AG04450 (cell line): ENCODE measurements around the gene ZFTA. TPM values are rescaled to one million over a fixed set of nuclear protein-coding genes. Genes with fewer than 3 reads are reported as not detected.
A peak's percentile ranks its signal among the peaks of the same experiment; 100 is the strongest.
"Not testable (repeated sequence)": the region's sequence is repeated elsewhere in the genome, so short reads cannot be mapped to it uniquely, and the experiment has no call there.

ENCODE experiments used
- CTCF ChIA-PET: fragments of 300-600, 350-600 bp; formaldehyde crosslinking; extraction: SDS; loops from one replicate; lab custom pipeline; 2022; ENCODE audit warnings: antibody characterized with exemption, inconsistent platforms; lab: Charles Lee
- POLR2A ChIA-PET: fragments of 350-600 bp; formaldehyde crosslinking; extraction: SDS; loops from one replicate; lab custom pipeline; 2021; ENCODE audit warnings: antibody characterized with exemption, inconsistent platforms; lab: Yijun Ruan, JAX
- DNase-seq: peaks from one replicate; pipeline ENCODE4 v3.0.0-alpha.2; 2011; ENCODE audit warnings: low read depth, low spot score
- H3K27ac ChIP-seq: one replicate; pipeline ENCODE4 v1.5.1; 2012; ENCODE audit warnings: low read depth, low read length, control low read depth
- H3K27me3 ChIP-seq: one replicate; pipeline ENCODE4 v1.6.0; 2012; ENCODE audit warnings: low read length; ENCODE audit not compliant: control insufficient read depth, insufficient read depth
- H3K4me3 ChIP-seq: 2 replicates; pipeline ENCODE4 v1.5.1; 2011; ENCODE audit warnings: mild to moderate bottlenecking, low read depth, low read length, control low read depth
- H3K9me3 ChIP-seq: 2 replicates; pipeline ENCODE4 v1.5.1; 2012; ENCODE audit warnings: low read length; ENCODE audit not compliant: control insufficient read depth, insufficient read depth
- polyA plus RNA-seq: library from polyadenylated mRNA; depleted of rRNA; stranded (reverse); fragments of >200 nt; gene quantifications from 2 replicates; pipeline ENCODE4 v1.2.3, GENCODE V29; 2011
- TF ChIP-seq, protein P1 (sequence below): IDR thresholded peaks from 2 replicates; pipeline ENCODE4 v1.5.1; 2011; ENCODE audit warnings: low read depth, low read length, control low read depth, inconsistent platforms

ZFTA gene
- polyA plus RNA-seq, 1 experiment: 8.6 TPM

GRCh38 chr11:63779039-63779438 lies 10.5 kb upstream of the ZFTA start:
- TF ChIP-seq, protein P1, sequence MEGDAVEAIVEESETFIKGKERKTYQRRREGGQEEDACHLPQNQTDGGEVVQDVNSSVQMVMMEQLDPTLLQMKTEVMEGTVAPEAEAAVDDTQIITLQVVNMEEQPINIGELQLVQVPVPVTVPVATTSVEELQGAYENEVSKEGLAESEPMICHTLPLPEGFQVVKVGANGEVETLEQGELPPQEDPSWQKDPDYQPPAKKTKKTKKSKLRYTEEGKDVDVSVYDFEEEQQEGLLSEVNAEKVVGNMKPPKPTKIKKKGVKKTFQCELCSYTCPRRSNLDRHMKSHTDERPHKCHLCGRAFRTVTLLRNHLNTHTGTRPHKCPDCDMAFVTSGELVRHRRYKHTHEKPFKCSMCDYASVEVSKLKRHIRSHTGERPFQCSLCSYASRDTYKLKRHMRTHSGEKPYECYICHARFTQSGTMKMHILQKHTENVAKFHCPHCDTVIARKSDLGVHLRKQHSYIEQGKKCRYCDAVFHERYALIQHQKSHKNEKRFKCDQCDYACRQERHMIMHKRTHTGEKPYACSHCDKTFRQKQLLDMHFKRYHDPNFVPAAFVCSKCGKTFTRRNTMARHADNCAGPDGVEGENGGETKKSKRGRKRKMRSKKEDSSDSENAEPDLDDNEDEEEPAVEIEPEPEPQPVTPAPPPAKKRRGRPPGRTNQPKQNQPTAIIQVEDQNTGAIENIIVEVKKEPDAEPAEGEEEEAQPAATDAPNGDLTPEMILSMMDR: no peak
- DNase-seq: no peak
- H3K27me3 ChIP-seq: no peaks in the 10 kb centered on the region
- H3K27ac ChIP-seq: no peak overlapping the region
- ChIA-PET POLR2A (no interaction called here), CTCF (interaction anchor here (0.6 to 1.5 kb wide), 4 partner anchors 9 to 167 kb away, joined by 3 to 5 read pairs (median 3); no protein-coding TSS in a partner anchor)
- H3K9me3 ChIP-seq: no peaks in the 10 kb centered on the region
- no peak overlapping the region for H3K4me3 ChIP-seq

DNA sequence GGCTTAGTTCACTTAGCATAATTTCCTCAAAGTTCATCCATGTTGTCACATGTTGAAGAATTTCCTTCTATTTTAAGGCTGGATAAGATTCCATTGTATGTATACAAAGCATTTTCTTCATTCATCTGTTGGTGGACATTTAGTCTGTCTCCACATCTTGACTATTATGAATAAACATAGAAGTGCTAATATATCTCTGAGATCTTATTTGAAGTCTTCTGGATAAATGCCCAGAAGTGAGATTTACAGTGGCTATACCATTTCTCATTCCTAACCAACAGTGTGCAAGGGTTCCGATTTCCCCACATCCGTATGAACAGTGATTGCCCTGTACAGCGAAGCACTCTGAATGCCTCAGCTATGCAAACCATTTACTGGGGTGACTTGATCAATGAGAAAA lies 6.6 kb upstream of the ZFTA start:
- CTCF ChIA-PET: no interaction called here
- Histone ChIP-seq H3K4me3 (no peak overlapping the region), H3K9me3 (no peaks in the 10 kb centered on the region), H3K27me3 (no peaks in the 10 kb centered on the region), H3K27ac (no peak overlapping the region)
- no peak for DNase-seq
- POLR2A ChIA-PET: no interaction called here
- TF ChIP-seq, protein P1: no peak

- H3K27me3 ChIP-seq, DNase-seq, H3K4me3 ChIP-seq, POLR2A ChIA-PET, H3K27ac ChIP-seq, H3K9me3 ChIP-seq: not testable (repeated sequence)
- CTCF ChIA-PET: interaction anchor here (0.7 kb wide), 1 partner anchor 102 kb away, joined by 3 read pairs; no protein-coding TSS in a partner anchor
Measured at GRCh38 chr11:63771741-63772318, 3.3 kb upstream of the ZFTA start.

- no peaks in the 10 kb centered on the region for H3K9me3 ChIP-seq
- ChIA-PET CTCF (no interaction called here), POLR2A (interaction anchor here (0.8 kb wide), 1 partner anchor 175 kb away, joined by 4 read pairs; no protein-coding TSS in a partner anchor)
- H3K27me3 ChIP-seq: no peaks in the 10 kb centered on the region
- no peak overlapping the region for H3K27ac ChIP-seq
- TF ChIP-seq, protein P1: no peak
- no peak overlapping the region for H3K4me3 ChIP-seq
- no peak for DNase-seq
Measured at GRCh38 chr11:63770763-63771162, 2.2 kb upstream of the ZFTA start.

- POLR2A ChIA-PET: interaction anchor here (0.8 to 1.5 kb wide), 4 partner anchors 33 to 176 kb away, joined by 3 to 5 read pairs (median 4); partner anchors contain the start of gene MARK2
- CTCF ChIA-PET: interaction anchor here (0.6 to 1.1 kb wide), 4 partner anchors 68 to 378 kb away, joined by 3 to 5 read pairs (median 4); partner anchors contain the start of gene MARK2
- TF ChIP-seq, protein P1: no peak
- Histone ChIP-seq H3K4me3 (peak overlapping the region; percentile 80), H3K27ac (no peak overlapping the region), H3K9me3 (no peaks in the 10 kb centered on the region), H3K27me3 (no peaks in the 10 kb centered on the region)
- DNase-seq: no peak
Measured at GRCh38 chr11:63769714-63770455, 1.3 kb upstream of the ZFTA start.
